ENCODE data around the gene ST3GAL6. TPM values are rescaled to one million over a fixed set of nuclear protein-coding genes. Genes with fewer than 3 reads are reported as not detected.

ST3GAL6 gene
- total and polyA plus RNA-seq, 2 of the 4 experiments (the other 2 are of a cell fraction), result 0.36 to 0.99 TPM

- Histone ChIP-seq H3K27ac (ENCODE audit: insufficient read depth, low read length) (no peak overlapping the region), H2AK5ac (ENCODE audit: low read depth, low read length) (no peak overlapping the region), H3K79me1 (ENCODE audit: low read depth in 1 of 2, low read length in 2 of 2) (no peaks in the 10 kb centered on the region), H3K36me3 (ENCODE audit: control insufficient read depth, insufficient read depth, low read length) (no peaks in the 10 kb centered on the region), H2BK15ac (ENCODE audit: low read depth, low read length) (no peak overlapping the region), H4K5ac (ENCODE audit: low read depth, low read length) (no peak overlapping the region), H2AK9ac (replicated peaks; ENCODE audit: low read depth, low read length, poor library complexity) (no peak overlapping the region), H3K18ac (ENCODE audit: low read depth, low read length) (no peak overlapping the region), H2BK5ac (ENCODE audit: low read depth, low read length, poor library complexity, severe bottlenecking) (no peak overlapping the region), H3K23ac (ENCODE audit: low read depth, low read length) (no peak overlapping the region), H3K4me2 (ENCODE audit: low read depth, low read length) (no peak overlapping the region), H2BK20ac (ENCODE audit: low read depth, low read length) (no peak overlapping the region), H4K91ac (ENCODE audit: insufficient read depth, low read depth, low read length) (no peak overlapping the region), H2AFZ (replicated peaks; ENCODE audit: low read length, poor library complexity) (no peak overlapping the region), H3K27me3 (ENCODE audit: control insufficient read depth, insufficient read depth, low read length) (no peaks in the 10 kb centered on the region; the same call in 1 of the 2 replicates), H3K9ac (ENCODE audit: low read depth, low read length) (no peak overlapping the region), H3K9me1 (ENCODE audit: insufficient read depth, low read length) (no peaks in the 10 kb centered on the region), H3K56ac (ENCODE audit: extremely low read depth, insufficient read depth, low read length) (no peak overlapping the region), H3K4me3 (ENCODE audit: insufficient read depth, low read depth, low read length) (no peak overlapping the region), H3K14ac (replicated peaks; ENCODE audit: low read depth, low read length) (no peak overlapping the region), H3K9me3 (ENCODE audit: control insufficient read depth, insufficient read depth, low read length) (no peaks in the 10 kb centered on the region), H3K4me1 (ENCODE audit: control insufficient read depth, insufficient read depth, low read length) (peaks cover 4% of the 10 kb centered on the region), H3K4ac (ENCODE audit: low read depth, low read length) (no peak overlapping the region), H2BK120ac (ENCODE audit: low read depth, low read length) (no peak overlapping the region), H4K20me1 (ENCODE audit: insufficient read depth, low read length) (no peaks in the 10 kb centered on the region), H4K8ac (ENCODE audit: low read depth in 2 of 2, low read length in 2 of 2) (no peak overlapping the region)
- DNase-seq, result no peak
- intact Hi-C loops (cut with micrococcal nuclease) (loop anchor here (1.0 kb wide), 1 partner anchor 23 kb away; no protein-coding TSS in a partner anchor), dilution Hi-C loops (cut with HindIII; ENCODE audit: low sequenced_read_pairs, unreplicated experiment) (no loop called here), in situ Hi-C loops (cut with MboI; ENCODE audit: low sequenced_read_pairs) (no loop called here)
- TF ChIP-seq MAFK (IDR thresholded peaks at IDR 0.05; ENCODE audit: low read depth, low read length) (no peak), FOS (IDR thresholded peaks at IDR 0.05; ENCODE audit: low read depth, low read length) (no peak), SMC3 (IDR thresholded peaks at IDR 0.05; ENCODE audit: low read depth, low read length) (no peak), RCOR1 (IDR thresholded peaks at IDR 0.05; ENCODE audit: insufficient replicate concordance, low read length) (no peak), MXI1 (IDR thresholded peaks at IDR 0.05; ENCODE audit: borderline replicate concordance, low read depth, low read length) (no peak), CEBPB (IDR thresholded peaks at IDR 0.05; ENCODE audit: low read depth, low read length) (no peak), USF2 (IDR thresholded peaks at IDR 0.05; ENCODE audit: low read depth, low read length) (no peak), POLR2A (IDR thresholded peaks at IDR 0.05; ENCODE audit: low read depth, low read length) (no peak), RAD21 (IDR thresholded peaks at IDR 0.05; ENCODE audit: low read length) (no peak), BHLHE40 (IDR thresholded peaks at IDR 0.05; ENCODE audit: low read depth, low read length) (no peak), MAZ (IDR thresholded peaks at IDR 0.05; ENCODE audit: borderline replicate concordance, low read depth, low read length) (no peak), RFX5 (IDR thresholded peaks at IDR 0.05; ENCODE audit: low read depth, low read length) (no peak), NFE2L2 (IDR thresholded peaks at IDR 0.05; ENCODE audit: low read depth, low read length) (no peak), CHD1 (IDR thresholded peaks at IDR 0.05; ENCODE audit: low read depth, low read length) (no peak)
- TF ChIP-seq, protein P1, sequence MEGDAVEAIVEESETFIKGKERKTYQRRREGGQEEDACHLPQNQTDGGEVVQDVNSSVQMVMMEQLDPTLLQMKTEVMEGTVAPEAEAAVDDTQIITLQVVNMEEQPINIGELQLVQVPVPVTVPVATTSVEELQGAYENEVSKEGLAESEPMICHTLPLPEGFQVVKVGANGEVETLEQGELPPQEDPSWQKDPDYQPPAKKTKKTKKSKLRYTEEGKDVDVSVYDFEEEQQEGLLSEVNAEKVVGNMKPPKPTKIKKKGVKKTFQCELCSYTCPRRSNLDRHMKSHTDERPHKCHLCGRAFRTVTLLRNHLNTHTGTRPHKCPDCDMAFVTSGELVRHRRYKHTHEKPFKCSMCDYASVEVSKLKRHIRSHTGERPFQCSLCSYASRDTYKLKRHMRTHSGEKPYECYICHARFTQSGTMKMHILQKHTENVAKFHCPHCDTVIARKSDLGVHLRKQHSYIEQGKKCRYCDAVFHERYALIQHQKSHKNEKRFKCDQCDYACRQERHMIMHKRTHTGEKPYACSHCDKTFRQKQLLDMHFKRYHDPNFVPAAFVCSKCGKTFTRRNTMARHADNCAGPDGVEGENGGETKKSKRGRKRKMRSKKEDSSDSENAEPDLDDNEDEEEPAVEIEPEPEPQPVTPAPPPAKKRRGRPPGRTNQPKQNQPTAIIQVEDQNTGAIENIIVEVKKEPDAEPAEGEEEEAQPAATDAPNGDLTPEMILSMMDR (conservative IDR thresholded peaks at IDR 0.05; ENCODE audit: low read depth, low read length), result no peak
- TF ChIP-seq, protein P2, sequence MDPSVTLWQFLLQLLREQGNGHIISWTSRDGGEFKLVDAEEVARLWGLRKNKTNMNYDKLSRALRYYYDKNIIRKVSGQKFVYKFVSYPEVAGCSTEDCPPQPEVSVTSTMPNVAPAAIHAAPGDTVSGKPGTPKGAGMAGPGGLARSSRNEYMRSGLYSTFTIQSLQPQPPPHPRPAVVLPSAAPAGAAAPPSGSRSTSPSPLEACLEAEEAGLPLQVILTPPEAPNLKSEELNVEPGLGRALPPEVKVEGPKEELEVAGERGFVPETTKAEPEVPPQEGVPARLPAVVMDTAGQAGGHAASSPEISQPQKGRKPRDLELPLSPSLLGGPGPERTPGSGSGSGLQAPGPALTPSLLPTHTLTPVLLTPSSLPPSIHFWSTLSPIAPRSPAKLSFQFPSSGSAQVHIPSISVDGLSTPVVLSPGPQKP (IDR thresholded peaks at IDR 0.05; ENCODE audit: borderline replicate concordance, low read depth, low read length), result no peak
- no TSS peak for BruUV-seq (replicated peaks)
- CTCF ChIA-PET, result interaction anchor here (0.6 kb wide), 1 partner anchor 651 kb away, joined by 4 read pairs; no protein-coding TSS in a partner anchor
- ATAC-seq (ENCODE audit: low read depth), result no peak
- POLR2A ChIA-PET (ENCODE audit: unreplicated experiment), result no interaction called here
Measured at GRCh38 chr3:98766924-98767323, 3.8 kb downstream of the ST3GAL6 start.

All from IMR-90 (cell line).